Progenitor cell of endocrine pancreas (in vitro differentiated cells): Measurements from ENCODE around the gene RETREG1. TPM values are rescaled to one million over a fixed set of nuclear protein-coding genes. Genes with fewer than 3 reads are reported as not detected.

ENCODE experiments used
- DNase-seq: peaks from one replicate; pipeline ENCODE4 v3.0.0; 2021; ENCODE audit warnings: low spot score; ENCODE audit not compliant: unreplicated experiment
- H3K27ac Mint-ChIP-seq: 2 replicates; pipeline ENCODE4 v1.8.0; 2021; ENCODE audit warnings: mild to moderate bottlenecking, moderate library complexity, mixed read lengths
- H3K27me3 Mint-ChIP-seq: 2 replicates; pipeline ENCODE4 v1.8.0; 2021; ENCODE audit warnings: mixed read lengths
- H3K36me3 Mint-ChIP-seq: 2 replicates; pipeline ENCODE4 v1.8.0; 2022; ENCODE audit warnings: mixed read lengths; ENCODE audit not compliant: insufficient read depth
- H3K4me1 Mint-ChIP-seq: 2 replicates; pipeline ENCODE4 v1.8.0; 2021; ENCODE audit warnings: low read depth, mixed read lengths
- H3K4me3 Mint-ChIP-seq: 2 replicates; pipeline ENCODE4 v1.8.0; 2021; ENCODE audit warnings: low read depth, mild to moderate bottlenecking, moderate library complexity, mixed read lengths
- H3K9me3 Mint-ChIP-seq: 2 replicates; pipeline ENCODE4 v1.8.0; 2021; ENCODE audit warnings: low read depth, mixed read lengths
- CTCF ChIP-seq: fragments of 200-600 bp; sonication (generic); IDR thresholded peaks from one replicate; pipeline ENCODE4 v1.5.0; 2021; ENCODE audit warnings: antibody characterized with exemption, mild to moderate bottlenecking; ENCODE audit not compliant: unreplicated experiment
- total RNA-seq: library from RNA; stranded (reverse); gene quantifications from 2 replicates; pipeline ENCODE4 v1.2.1, GENCODE V29; 2021

The RETREG1 gene
- total RNA-seq, 1 donor from 2014 or later, result 8.0 TPM

- Mint-ChIP-seq H3K27ac (no peak overlapping the region), H3K4me3 (no peak overlapping the region), H3K27me3 (peaks cover 7% of the 10 kb centered on the region), H3K9me3 (peaks cover 4% of the 10 kb centered on the region), H3K4me1 (peaks cover 10% of the 10 kb centered on the region), H3K36me3 (peaks cover 4% of the 10 kb centered on the region)
- no peak for DNase-seq
- TF ChIP-seq CTCF, result no peak
These were observed 47.8 kb downstream of the RETREG1 start for GRCh38 chr5:16568875-16569580.

- no peak for TF ChIP-seq CTCF
- Mint-ChIP-seq H3K36me3 (peaks cover 4% of the 10 kb centered on the region), H3K27me3 (peaks cover 7% of the 10 kb centered on the region), H3K4me1 (no peaks in the 10 kb centered on the region), H3K4me3 (no peak overlapping the region), H3K9me3 (peaks cover 4% of the 10 kb centered on the region), H3K27ac (no peak overlapping the region)
- DNase-seq, result no peak
These were observed 49.4 kb downstream of the RETREG1 start for GRCh38 chr5:16567365-16567764.

- Mint-ChIP-seq H3K36me3 (peaks cover 4% of the 10 kb centered on the region), H3K4me3 (no peak overlapping the region), H3K9me3 (peaks cover 4% of the 10 kb centered on the region), H3K27me3 (peaks cover 5% of the 10 kb centered on the region), H3K4me1 (no peaks in the 10 kb centered on the region), H3K27ac (no peak overlapping the region)
- no peak for DNase-seq
- no peak for TF ChIP-seq CTCF
These were observed 51.7 kb downstream of the RETREG1 start for GRCh38 chr5:16565118-16565517.

- no peak for DNase-seq
- Mint-ChIP-seq H3K4me3 (no peak overlapping the region), H3K4me1 (no peaks in the 10 kb centered on the region), H3K9me3 (no peaks in the 10 kb centered on the region), H3K27me3 (peaks cover 2% of the 10 kb centered on the region), H3K36me3 (peaks cover 2% of the 10 kb centered on the region), H3K27ac (no peak overlapping the region)
- no peak for TF ChIP-seq CTCF
These were observed 52.4 kb downstream of the RETREG1 start for GRCh38 chr5:16564248-16564867.

- no peak overlapping the region for H3K27ac Mint-ChIP-seq
- H3K36me3 Mint-ChIP-seq, result peaks cover 2% of the 10 kb centered on the region
- no peak overlapping the region for H3K4me3 Mint-ChIP-seq
- no peaks in the 10 kb centered on the region for H3K4me1 Mint-ChIP-seq
- H3K27me3 Mint-ChIP-seq, result peaks cover 2% of the 10 kb centered on the region
- DNase-seq, result no peak
- H3K9me3 Mint-ChIP-seq, result no peaks in the 10 kb centered on the region
- no peak for TF ChIP-seq CTCF
These were observed 53.1 kb downstream of the RETREG1 start for GRCh38 chr5:16563686-16564085.
